NCI-H1105 (cell line): Measurements from ENCODE around the gene CADPS2.
"Not testable (repeated sequence)": the region's sequence is repeated elsewhere in the genome, so short reads cannot be mapped to it uniquely, and the experiment has no call there.

Experiments
- DNase-seq: peaks from one replicate; lab custom pipeline; 2025; lab: John Stamatoyannopoulos, UW

The CADPS2 gene

DNA sequence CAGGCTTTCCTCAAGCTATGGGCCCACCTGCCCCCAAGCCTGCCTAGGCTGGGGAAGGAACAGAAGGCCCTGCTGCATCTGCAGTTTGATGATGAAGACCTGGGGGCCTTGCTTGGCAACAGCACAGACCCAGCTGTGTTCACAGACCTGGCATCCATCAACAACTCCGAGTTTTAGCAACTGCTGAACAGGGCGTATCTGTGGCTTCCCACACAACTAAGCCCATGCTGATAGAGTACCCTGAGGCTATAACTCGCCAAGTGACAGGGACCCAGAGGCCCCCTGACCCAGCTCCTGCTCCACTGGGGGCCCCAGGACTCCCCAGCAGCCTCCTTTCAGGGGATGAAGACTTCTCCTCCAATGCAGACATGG, 36.3 kb downstream of the CADPS2 start:
- no peak for DNase-seq

- no peak for DNase-seq
These were observed 36.8 kb downstream of the CADPS2 start for GRCh38 chr7:122849322-122849956.

- no peak for DNase-seq
These were observed 38.3 kb downstream of the CADPS2 start for GRCh38 chr7:122847871-122848473.

DNA sequence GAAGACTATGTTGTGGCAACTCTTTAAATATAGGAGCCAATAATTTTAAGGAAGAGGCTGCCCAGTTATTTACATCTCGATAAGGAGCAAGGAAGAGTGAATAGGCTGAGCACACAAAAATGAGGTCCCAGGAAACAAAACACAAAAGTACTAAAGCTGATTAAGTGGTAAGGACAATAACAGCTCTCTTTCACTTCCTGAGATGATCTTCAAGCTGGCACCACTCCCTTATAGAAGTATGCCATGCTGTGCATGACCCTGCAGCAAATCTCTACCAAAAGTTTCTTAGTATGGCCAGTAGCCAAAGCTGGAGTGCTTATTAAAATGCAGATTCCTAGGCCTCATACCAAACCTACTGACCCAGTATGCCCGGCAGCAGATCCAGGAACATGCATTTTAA, 39.7 kb downstream of the CADPS2 start:
- no peak for DNase-seq

GRCh38 chr7:122845286-122845685, 41.0 kb downstream of the CADPS2 start:
- no peak for DNase-seq

DNA sequence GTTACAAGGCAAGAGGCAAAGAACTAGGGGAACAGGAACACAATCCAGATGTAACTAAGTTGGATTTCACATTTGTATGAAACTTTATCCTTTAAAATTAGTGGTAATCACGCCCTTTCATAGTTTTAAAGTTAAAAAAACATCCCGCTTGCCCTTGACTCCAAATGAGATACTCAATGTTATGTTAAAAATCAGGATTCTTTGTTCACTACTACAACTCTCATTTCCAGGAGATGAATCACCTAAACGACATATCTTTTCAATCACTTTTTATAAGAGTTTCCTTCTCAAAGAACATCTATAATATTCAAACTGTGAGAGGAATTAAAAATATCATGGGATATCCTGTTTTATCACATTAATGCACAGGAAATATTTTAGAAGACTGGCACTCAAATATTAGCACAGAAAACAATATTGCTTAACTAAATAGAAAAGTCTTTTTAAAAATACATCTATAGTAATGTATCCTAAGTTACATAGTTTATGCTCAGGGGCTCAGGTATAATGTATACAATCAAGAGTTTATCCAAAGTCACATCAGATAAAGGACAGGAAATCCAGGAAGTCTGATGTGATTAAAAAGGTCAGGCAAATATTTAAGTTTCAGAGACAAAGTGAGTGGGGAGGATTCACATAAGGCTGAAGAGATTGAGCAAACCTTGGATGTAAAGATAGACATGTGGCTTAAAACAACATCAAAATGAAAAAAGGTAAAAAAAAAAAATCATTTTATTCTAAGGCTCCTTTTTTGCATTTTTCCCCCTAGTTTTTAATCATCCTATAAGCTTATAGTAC, 41.9 kb downstream of the CADPS2 start:
- DNase-seq: no peak

GRCh38 chr7:122842971-122843370, 43.3 kb downstream of the CADPS2 start:
- no peak for DNase-seq

DNA sequence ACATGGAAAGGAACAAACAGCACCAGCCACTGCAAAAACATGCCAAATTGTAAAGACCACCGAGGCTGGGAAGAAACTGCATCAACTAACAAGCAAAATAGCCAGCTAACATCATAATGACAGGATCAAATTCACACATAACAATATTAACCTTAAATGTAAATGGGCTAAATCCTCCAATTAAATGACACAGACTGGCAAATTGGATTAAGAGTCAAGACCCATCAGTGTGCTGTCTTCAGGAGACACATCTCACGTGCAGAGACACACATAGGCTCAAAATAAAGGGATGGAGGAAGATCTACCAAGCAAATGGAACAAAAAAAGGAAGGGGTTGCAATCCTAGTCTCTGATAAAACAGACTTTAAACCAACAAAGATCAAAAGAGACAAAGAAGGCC, 50.0 kb downstream of the CADPS2 start:
- not testable (repeated sequence) for DNase-seq

GRCh38 chr7:122834571-122834942, 51.7 kb downstream of the CADPS2 start:
- DNase-seq: not testable (repeated sequence)

DNA sequence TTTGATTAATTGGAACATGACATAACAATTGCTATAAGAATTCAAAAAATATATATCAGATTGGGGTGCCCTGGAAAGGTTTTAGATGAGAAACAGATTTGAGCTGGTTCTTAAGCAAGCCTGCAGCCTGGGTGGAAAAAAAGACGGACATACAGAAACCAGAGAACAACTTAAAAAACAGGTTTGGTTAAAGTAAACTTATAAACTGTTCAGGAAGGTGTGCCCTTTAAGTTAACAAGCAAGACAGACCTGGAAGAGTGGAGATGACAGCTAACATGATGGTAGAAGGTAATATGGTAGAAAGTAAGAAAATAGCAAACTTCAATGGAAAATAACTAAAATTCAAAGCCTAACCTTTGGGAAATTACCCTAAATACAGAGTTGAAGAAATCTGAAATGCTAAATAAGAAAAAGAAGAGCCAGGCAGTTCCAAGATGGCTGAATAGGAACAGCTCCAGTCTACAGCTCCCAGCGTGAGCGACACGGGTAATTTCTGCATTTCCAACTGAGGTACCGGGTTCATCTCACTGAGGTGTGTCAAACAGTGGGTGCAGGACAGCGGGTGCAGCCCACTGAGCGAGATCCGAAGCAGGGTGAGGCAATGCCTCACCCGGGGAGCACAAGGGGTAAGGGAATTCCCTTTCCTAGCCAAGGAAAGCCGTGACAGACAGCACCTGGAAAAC, 52.2 kb downstream of the CADPS2 start:
- DNase-seq: no peak

DNA sequence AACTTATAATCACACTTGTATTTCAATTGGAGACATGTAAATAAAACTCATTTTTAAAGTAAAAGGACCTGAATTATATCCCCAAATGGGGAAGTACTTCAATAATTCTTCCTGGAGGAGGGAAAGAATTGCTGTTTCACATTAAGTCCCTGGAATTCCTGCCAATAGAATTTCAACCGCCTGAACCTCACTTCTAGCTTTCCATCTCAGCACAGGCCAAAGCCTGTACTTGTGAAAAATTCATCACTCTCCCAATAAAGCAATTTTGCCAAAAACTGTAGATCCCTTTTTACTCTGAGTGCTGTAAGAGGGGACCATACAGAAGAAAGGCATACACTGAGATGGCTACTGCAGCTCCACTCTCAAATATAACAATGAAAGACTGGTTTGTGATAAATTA, 54.8 kb downstream of the CADPS2 start:
- no peak for DNase-seq

- DNase-seq: no peak
These were observed 56.3 kb downstream of the CADPS2 start for GRCh38 chr7:122829962-122830361.

GRCh38 chr7:122827763-122828162, 58.5 kb downstream of the CADPS2 start:
- DNase-seq: no peak

DNA sequence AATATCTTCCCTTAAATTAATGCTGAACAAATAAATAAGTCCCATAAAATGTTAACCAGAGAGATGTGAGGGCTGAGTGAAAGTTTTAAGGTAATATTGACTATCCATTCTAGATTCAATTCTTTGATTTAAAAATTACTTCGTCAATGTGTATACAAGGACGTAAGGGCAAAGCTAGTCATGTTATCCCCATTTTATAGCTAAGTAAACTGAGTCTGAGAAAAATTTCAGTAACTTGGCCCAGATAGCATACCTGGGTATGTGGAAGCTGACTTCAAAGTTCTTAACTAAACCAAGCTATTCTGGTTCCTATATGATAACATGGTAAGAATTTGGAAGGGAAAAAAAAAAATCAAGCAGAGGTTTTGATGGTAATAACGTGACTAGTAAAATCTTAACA, 72.4 kb downstream of the CADPS2 start:
- DNase-seq: no peak

DNA sequence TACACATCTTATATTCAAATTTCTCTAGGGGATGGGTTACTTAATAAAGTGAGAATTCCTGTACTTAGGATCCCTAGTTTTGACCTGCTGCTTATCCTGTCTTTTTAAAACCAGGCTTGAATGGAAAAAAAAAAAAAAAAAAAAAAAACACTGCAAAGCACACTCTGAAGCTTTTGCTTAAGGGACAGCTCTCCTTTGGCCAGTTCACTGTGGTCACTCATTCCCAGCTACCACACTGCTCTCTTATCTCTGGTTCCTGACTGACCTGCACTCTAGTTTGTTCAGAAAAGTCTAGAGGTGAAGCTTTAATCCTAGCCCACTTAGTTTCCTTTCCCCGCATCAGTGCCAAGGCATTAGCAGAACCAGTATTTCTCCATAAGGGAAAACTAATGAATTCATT, 82.4 kb downstream of the CADPS2 start:
- DNase-seq: no peak

- peak; percentile 2 for DNase-seq
These were observed 82.9 kb downstream of the CADPS2 start for GRCh38 chr7:122803323-122803722.

DNA sequence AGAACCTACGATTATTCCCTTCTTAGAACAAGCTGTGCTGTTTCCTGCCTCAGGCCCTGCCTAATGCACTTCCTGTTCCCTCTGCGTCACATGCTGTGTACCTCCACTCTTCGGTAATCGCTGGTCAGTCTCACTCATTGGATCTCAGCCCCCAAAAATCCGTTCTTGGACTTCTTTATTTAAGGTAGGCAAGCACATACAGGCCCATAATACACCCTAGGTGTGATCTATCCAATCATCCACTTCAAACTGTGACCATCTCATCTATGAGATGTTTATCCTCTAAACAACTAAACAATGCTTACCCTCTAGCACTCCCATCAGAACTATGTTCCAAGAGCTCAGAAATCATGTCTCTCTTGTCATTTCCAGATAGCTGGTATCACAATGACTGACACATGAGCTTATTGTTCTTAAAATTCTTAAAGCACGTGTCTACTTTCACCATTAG, 83.9 kb downstream of the CADPS2 start:
- no peak for DNase-seq

DNA sequence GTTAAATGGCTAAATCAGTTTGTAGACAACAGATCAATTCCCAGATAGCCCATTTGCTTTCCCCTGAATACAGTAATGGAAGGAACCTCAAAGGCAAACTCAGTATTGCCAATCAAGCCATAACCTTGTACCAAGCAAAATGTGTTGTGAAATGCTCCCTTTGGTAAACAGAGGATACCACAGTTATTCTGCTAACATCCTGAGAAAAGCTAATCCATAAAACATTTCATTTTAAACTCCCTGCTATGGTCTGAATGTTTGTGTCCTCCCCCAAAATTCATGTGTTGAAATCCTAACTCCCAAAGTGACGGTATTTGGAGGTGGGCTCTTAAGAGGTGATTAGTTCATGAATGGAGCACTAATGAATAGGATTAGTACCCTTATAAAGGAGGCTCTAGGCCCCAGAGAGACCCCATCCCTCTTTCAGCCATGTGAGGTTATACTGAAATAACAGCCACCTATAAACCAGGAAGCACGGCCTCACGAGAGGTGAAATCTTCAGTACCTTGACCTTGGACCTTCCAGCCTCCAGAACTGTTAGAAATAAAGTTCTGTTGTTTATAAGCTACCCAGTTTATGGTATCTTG, 94.2 kb downstream of the CADPS2 start:
- no peak for DNase-seq

GRCh38 chr7:122790591-122790990, 95.7 kb downstream of the CADPS2 start:
- peak; percentile 61 for DNase-seq

- peak; percentile 74 for DNase-seq
These were observed 96.1 kb downstream of the CADPS2 start for GRCh38 chr7:122790132-122790531.

GRCh38 chr7:122789156-122789555, 97.1 kb downstream of the CADPS2 start:
- no peak for DNase-seq

- no peak for DNase-seq
These were observed 115.4 kb downstream of the CADPS2 start for GRCh38 chr7:122770686-122771335.
